Progenitor cell of endocrine pancreas (in vitro differentiated cells): ENCODE data around the gene PZP. TPM values are rescaled to one million over a fixed set of nuclear protein-coding genes. Genes with fewer than 3 reads are reported as not detected.
"Not testable (repeated sequence)": the region's sequence is repeated elsewhere in the genome, so short reads cannot be mapped to it uniquely, and the experiment has no call there.

ENCODE experiments used
- DNase-seq: peaks from one replicate; pipeline ENCODE4 v3.0.0; 2021; ENCODE audit warnings: low spot score; ENCODE audit not compliant: unreplicated experiment
- H3K27ac Mint-ChIP-seq: 2 replicates; pipeline ENCODE4 v1.8.0; 2021; ENCODE audit warnings: mild to moderate bottlenecking, moderate library complexity, mixed read lengths
- H3K27me3 Mint-ChIP-seq: 2 replicates; pipeline ENCODE4 v1.8.0; 2021; ENCODE audit warnings: mixed read lengths
- H3K36me3 Mint-ChIP-seq: 2 replicates; pipeline ENCODE4 v1.8.0; 2022; ENCODE audit warnings: mixed read lengths; ENCODE audit not compliant: insufficient read depth
- H3K4me1 Mint-ChIP-seq: 2 replicates; pipeline ENCODE4 v1.8.0; 2021; ENCODE audit warnings: low read depth, mixed read lengths
- H3K4me3 Mint-ChIP-seq: 2 replicates; pipeline ENCODE4 v1.8.0; 2021; ENCODE audit warnings: low read depth, mild to moderate bottlenecking, moderate library complexity, mixed read lengths
- H3K9me3 Mint-ChIP-seq: 2 replicates; pipeline ENCODE4 v1.8.0; 2021; ENCODE audit warnings: low read depth, mixed read lengths
- total RNA-seq: library from RNA; stranded (reverse); gene quantifications from 2 replicates; pipeline ENCODE4 v1.2.1, GENCODE V29; 2021
- TF ChIP-seq, protein P1 (sequence below): fragments of 200-600 bp; sonication (generic); IDR thresholded peaks from one replicate; pipeline ENCODE4 v1.5.0; 2021; ENCODE audit warnings: antibody characterized with exemption, mild to moderate bottlenecking; ENCODE audit not compliant: unreplicated experiment

Gene PZP
- total RNA-seq, 1 donor from 2014 or later = 0.29 TPM

DNA sequence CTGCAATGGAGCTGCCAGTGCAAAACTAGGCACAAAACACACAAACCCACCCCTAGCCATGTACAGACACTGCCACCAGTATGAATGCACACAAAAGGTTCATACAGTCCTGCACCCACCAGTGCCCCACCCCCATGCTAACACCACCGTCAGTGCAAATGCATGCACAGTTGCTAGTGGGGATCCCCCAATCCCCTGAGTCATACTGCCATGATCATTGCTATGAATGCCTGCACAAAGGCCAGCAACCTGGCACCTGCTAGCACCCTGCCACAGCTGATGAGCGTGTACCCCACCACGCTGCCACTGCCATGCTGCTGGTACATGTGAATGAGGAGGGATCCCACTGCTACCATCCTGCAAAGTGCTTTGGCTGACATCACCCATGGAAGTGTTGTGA, 23.9 kb downstream of the PZP start:
- Mint-ChIP-seq H3K4me3 (no peak overlapping the region), H3K9me3 (peaks cover 20% of the 10 kb centered on the region), H3K4me1 (no peaks in the 10 kb centered on the region), H3K36me3 (peaks cover 7% of the 10 kb centered on the region), H3K27me3 (no peaks in the 10 kb centered on the region), H3K27ac (no peak overlapping the region)
- TF ChIP-seq, protein P1, sequence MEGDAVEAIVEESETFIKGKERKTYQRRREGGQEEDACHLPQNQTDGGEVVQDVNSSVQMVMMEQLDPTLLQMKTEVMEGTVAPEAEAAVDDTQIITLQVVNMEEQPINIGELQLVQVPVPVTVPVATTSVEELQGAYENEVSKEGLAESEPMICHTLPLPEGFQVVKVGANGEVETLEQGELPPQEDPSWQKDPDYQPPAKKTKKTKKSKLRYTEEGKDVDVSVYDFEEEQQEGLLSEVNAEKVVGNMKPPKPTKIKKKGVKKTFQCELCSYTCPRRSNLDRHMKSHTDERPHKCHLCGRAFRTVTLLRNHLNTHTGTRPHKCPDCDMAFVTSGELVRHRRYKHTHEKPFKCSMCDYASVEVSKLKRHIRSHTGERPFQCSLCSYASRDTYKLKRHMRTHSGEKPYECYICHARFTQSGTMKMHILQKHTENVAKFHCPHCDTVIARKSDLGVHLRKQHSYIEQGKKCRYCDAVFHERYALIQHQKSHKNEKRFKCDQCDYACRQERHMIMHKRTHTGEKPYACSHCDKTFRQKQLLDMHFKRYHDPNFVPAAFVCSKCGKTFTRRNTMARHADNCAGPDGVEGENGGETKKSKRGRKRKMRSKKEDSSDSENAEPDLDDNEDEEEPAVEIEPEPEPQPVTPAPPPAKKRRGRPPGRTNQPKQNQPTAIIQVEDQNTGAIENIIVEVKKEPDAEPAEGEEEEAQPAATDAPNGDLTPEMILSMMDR = no peak
- DNase-seq = no peak

DNA sequence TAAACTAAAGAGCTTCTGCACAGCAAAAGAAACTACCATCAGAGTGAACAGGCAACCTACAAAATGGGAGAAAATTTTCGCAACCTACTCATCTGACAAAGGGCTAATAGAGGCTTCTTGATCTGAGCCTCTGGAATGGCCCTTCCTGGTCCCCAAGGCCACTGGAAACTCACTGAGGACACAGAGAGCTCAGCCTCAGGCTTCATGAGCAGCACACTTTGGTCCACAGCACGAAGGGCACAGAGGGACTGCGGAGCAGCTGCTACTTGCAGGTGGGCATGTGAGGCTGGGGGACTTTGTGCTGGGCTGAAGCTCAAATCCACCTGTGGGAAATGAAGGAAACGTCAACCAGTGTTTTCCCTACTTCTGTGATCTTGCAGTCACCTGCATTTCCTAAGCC, 27.4 kb downstream of the PZP start:
- no peak for DNase-seq
- no peak overlapping the region for H3K4me3 Mint-ChIP-seq
- TF ChIP-seq, protein P1 = no peak
- H3K4me1 Mint-ChIP-seq = no peaks in the 10 kb centered on the region
- no peaks in the 10 kb centered on the region for H3K27me3 Mint-ChIP-seq
- H3K36me3 Mint-ChIP-seq = peaks cover 3% of the 10 kb centered on the region
- peaks cover 7% of the 10 kb centered on the region for H3K9me3 Mint-ChIP-seq
- no peak overlapping the region for H3K27ac Mint-ChIP-seq

DNA sequence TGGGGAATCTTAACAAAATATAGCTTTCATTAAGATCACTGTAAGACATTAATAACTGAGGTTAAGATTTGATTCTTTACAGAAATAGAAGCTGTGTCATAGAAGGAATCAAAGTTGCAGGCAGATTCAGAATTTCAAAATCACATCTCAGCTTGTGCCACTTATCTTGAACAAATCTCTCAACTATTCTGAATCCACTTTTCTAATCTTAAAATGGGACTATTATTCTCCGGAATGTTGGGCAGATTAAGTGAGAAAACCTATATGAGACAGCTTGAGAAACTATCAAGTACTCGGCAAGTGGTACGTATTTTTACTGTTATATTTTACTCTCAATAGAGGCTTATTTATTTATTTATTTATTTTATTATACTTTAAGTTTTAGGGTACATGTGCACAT, 28.4 kb downstream of the PZP start:
- Mint-ChIP-seq H3K27me3 (no peaks in the 10 kb centered on the region), H3K36me3 (peaks cover 3% of the 10 kb centered on the region), H3K9me3 (peaks cover 7% of the 10 kb centered on the region), H3K27ac (no peak overlapping the region), H3K4me3 (no peak overlapping the region), H3K4me1 (no peaks in the 10 kb centered on the region)
- no peak for DNase-seq
- TF ChIP-seq, protein P1 = no peak

DNA sequence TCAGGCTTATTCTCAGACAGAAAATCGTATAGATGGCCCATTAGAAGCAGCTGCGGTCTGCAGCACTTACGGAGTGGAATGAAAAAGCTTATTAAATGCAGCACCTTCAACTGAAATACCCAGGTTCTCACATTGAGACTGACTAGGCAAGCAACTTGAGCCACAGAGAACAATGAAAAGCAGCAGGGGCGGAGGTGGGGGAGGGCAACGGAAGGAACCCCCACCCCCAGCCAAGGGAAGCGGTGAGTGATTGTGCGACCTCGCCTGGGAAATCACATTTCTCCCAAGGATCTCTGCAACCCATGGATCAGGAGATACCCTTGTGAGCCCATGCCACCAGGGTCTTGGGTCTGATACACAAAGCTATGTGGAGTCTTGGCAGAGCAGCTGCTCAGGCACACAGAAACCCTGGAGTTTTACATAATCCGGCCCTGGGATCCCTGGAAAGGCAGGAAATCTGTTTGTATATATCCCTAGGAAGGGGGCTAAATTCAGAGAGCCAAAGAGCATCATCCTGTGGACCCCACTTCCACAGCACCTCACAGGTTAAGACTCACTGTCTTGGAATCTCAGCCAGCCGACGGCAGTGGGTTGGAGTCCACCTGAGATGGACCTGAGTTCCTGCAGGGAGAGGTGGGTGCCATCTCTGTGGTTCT, 38.1 kb downstream of the PZP start:
- no peak overlapping the region for H3K4me3 Mint-ChIP-seq
- peaks cover 4% of the 10 kb centered on the region for H3K4me1 Mint-ChIP-seq
- no peak for DNase-seq
- TF ChIP-seq, protein P1 = no peak
- H3K36me3 Mint-ChIP-seq = no peaks in the 10 kb centered on the region
- H3K9me3 Mint-ChIP-seq = peaks cover 6% of the 10 kb centered on the region
- H3K27me3 Mint-ChIP-seq = peaks cover 3% of the 10 kb centered on the region
- H3K27ac Mint-ChIP-seq = no peak overlapping the region

DNA sequence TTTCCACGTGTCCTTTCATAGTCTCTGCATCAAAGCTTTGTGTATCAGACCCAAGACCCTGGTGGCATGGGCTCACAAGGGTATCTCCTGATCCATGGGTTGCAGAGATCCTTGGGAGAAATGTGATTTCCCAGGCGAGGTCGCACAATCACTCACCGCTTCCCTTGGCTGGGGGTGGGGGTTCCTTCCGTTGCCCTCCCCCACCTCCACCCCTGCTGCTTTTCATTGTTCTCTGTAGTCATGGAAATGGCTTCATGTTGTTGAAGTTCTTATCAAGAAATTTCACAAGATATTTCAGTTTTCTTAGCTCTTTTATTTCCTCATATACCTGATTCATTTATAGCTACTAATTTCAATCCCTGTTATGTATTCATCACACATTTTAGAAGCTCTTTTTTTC, 40.9 kb downstream of the PZP start:
- not testable (repeated sequence) for H3K27ac Mint-ChIP-seq, H3K4me3 Mint-ChIP-seq, H3K36me3 Mint-ChIP-seq, H3K27me3 Mint-ChIP-seq, H3K9me3 Mint-ChIP-seq, H3K4me1 Mint-ChIP-seq, DNase-seq

DNA sequence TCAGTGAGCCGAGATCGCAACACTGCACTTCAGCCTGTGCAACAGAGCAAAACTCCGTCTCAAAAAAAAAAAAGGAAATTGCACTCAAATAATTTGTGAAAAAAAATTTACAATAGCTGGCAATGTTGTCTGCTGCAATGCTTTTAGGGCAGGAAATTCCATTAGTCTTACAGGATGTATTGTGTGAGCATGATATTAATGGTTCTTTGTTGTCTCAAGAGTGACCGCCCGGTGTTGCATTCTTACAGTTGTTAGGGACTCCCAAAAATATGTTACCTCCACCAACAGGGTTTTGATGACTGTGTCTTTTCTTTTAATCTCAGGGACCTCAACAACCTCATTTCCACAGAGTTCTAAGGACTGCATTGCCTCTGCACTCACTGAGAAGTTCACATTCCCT, 44.8 kb downstream of the PZP start:
- no peak overlapping the region for H3K4me3 Mint-ChIP-seq
- TF ChIP-seq, protein P1 = no peak
- H3K4me1 Mint-ChIP-seq = peaks cover 4% of the 10 kb centered on the region
- no peak for DNase-seq
- no peaks in the 10 kb centered on the region for H3K27me3 Mint-ChIP-seq
- H3K9me3 Mint-ChIP-seq = peaks cover 3% of the 10 kb centered on the region
- H3K27ac Mint-ChIP-seq = no peak overlapping the region
- no peaks in the 10 kb centered on the region for H3K36me3 Mint-ChIP-seq
